OCI-M1 (cell line): ENCODE results near the gene KCNN1.

Experiments used
- DNase-seq: peaks from one replicate; lab custom pipeline; 2025; lab: John Stamatoyannopoulos, UW

The KCNN1 gene

GRCh38 chr19:17947815-17948513 is 18.9 kb upstream of the KCNN1 start:
- peak; percentile 99 for DNase-seq

GRCh38 chr19:17948514-17948900 is 18.4 kb upstream of the KCNN1 start:
- DNase-seq: peak; percentile 26

GRCh38 chr19:17948931-17949930 is 17.7 kb upstream of the KCNN1 start:
- DNase-seq: no peak

GRCh38 chr19:17949956-17950309 is 17.0 kb upstream of the KCNN1 start:
- no peak for DNase-seq

- no peak for DNase-seq
Measured at GRCh38 chr19:17950310-17951156, 16.4 kb upstream of the KCNN1 start.

GRCh38 chr19:17951157-17951989 is 15.5 kb upstream of the KCNN1 start:
- DNase-seq: peak; percentile 54

- no peak for DNase-seq
Measured at GRCh38 chr19:17951990-17952976, 14.6 kb upstream of the KCNN1 start.

- no peak for DNase-seq
Measured at GRCh38 chr19:17953316-17953801, 13.5 kb upstream of the KCNN1 start.

- DNase-seq: peak; percentile 78
Measured at GRCh38 chr19:17953869-17954268, 13.0 kb upstream of the KCNN1 start.

GRCh38 chr19:17954401-17954800 is 12.5 kb upstream of the KCNN1 start:
- no peak for DNase-seq

- DNase-seq: no peak
Measured at GRCh38 chr19:17957149-17957849, 9.6 kb upstream of the KCNN1 start.

GRCh38 chr19:17957885-17958284 is 9.0 kb upstream of the KCNN1 start:
- DNase-seq: no peak

GRCh38 chr19:17963936-17964691 is 2.8 kb upstream of the KCNN1 start:
- DNase-seq: no peak

GRCh38 chr19:17965370-17966128 is 1.4 kb upstream of the KCNN1 start:
- no peak for DNase-seq

- DNase-seq: no peak
Measured at GRCh38 chr19:17966129-17966483, 801 bp upstream of the KCNN1 start.

- no peak for DNase-seq
Measured at GRCh38 chr19:17967257-17968051, 547 bp downstream of the KCNN1 start.

GRCh38 chr19:17968362-17968761 is 1.5 kb downstream of the KCNN1 start:
- no peak for DNase-seq
